Measurements from ENCODE around the gene GALNTL6.

GALNTL6 gene

DNA sequence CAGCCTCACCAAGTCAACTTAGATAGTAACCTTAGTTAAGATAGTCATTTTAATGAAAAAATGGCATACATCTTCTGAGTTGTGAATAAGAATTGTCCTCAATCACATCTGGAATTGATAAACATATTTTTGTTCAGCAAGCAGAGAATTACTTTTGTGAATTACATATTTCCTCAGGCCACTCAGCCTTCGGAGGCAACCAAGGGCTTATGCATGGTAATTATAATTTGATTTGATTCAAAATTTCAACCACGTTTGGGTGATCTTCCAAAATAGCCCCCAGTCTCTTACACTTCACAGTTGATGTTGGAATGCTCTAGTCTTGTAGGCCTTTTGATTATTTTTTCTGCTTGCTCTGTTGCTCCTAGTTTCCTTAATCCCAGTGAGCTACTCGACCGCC lies 63.4 kb downstream of the GALNTL6 start:
- DNase-seq (ENCODE audit: low read depth in 3 of 3, low spot score in 1 of 3), result no peak

DNA sequence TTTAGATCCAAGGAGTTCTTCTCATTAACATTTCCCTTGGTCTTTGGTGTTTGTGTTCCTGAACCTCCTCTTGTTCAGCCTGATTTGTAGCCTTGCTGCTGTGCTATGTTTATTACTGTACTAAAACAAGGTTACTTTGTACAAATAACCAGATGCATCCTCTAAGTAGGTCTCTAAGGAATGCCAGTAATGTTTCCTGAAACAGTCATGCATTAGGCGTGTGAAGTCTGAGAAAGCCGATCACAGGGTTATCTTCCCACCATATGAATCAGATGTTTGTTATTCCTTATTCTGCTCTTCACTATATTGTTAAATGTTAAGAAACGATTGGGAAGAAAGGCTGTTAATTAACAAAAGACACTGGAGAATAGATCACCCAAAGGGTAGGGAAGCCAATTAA lies 66.9 kb downstream of the GALNTL6 start:
- no peak for DNase-seq (ENCODE audit: low read depth in 3 of 3, low spot score in 1 of 3)

DNA sequence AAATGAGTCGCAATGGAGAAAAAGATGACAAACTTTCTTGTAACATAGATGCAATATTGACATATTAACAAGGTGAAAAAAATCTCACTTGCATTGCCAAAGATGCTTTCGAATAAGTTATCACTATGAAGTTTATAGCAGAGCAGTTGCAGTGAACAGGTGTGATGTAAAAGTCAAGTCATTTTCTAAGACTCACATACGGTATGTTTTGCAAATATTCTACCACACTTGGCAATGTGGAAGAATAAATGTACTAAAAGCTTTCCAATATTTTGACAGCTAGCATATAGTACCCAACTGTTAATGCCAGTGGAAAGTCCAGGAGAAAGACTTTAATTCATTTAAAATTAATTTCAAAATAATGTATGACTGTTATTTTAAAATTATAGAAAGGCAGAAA lies 76.5 kb downstream of the GALNTL6 start:
- no peak for DNase-seq (ENCODE audit: low read depth in 3 of 3, low spot score in 1 of 3)

DNA sequence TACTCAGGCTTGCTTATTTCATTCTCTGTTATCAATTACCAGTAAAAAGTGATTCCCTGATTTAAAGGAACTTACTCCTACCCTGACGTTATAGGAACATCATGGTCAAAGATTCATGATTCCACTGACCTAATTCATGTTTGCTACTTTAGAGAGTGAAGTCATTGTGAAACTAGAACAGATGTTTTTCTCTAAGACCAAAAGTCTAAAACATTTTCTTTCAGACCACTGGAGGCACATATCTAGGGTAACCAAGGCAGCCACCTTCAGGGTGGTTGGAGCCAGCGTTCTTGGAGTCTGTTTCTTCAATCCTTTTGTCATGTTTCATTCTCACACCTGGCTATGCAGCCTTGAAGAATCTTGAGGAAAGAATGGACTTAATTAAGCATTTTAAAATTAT lies 77.8 kb downstream of the GALNTL6 start:
- DNase-seq (ENCODE audit: low read depth in 3 of 3, low spot score in 1 of 3), result no peak

DNA sequence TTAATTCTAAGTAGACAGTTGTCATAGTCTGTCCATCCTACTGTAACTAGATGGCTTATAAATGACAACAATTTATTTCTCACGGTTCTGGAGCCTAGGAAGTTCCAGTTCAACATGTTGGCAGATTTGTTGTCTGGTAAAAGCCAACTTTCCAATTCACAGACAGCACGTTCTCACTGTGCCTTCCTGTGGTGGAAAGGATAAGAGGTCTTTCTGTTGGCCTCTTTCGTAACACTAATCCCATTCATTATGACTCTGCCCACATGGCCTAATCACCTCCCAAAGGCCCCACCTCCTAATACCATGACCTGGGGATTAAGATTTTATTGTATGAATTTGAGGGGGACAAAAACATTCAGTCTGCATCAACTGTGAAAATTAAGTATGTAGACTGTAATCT lies 83.2 kb downstream of the GALNTL6 start:
- no peak for DNase-seq (ENCODE audit: low read depth in 3 of 3, low spot score in 1 of 3)

DNA sequence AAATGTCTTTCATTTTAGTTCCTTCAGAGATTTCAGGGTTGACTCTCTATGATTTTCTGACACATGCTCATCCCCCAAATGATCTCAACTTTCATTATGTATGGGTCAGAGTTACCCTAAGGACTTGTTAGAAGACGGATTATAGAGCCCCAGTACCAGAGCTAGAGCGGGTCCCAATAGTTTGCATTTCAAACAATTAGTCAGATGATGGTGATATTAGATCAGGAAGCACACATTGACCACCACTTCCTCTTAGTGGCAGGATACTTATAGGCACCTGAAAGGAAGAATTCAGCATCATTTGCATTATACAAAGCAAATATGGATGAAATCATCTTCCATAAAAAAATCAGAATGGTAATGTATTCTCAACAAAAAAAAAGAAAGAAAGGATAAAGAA lies 106.1 kb downstream of the GALNTL6 start:
- no peak for DNase-seq (ENCODE audit: low read depth in 3 of 3, low spot score in 1 of 3)

DNA sequence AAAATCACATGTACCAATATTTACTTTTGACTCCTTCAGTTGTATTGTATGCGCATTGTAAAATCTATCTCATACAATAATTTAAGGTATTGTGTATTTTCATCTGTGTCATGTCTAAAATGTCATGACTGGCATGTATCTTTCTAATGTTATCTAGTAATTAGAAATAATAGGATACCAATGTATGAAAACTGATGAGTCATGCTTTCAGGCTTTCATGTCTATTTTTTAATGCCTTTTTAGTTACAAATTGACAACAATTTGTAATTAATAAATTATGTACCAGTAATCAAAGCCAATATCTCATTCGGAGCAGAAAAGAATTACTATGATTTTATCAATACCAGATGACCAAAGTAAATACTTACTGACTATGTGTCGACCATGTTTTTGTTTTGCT lies 107.7 kb downstream of the GALNTL6 start:
- DNase-seq (ENCODE audit: low read depth in 3 of 3, low spot score in 1 of 3), result no peak

DNA sequence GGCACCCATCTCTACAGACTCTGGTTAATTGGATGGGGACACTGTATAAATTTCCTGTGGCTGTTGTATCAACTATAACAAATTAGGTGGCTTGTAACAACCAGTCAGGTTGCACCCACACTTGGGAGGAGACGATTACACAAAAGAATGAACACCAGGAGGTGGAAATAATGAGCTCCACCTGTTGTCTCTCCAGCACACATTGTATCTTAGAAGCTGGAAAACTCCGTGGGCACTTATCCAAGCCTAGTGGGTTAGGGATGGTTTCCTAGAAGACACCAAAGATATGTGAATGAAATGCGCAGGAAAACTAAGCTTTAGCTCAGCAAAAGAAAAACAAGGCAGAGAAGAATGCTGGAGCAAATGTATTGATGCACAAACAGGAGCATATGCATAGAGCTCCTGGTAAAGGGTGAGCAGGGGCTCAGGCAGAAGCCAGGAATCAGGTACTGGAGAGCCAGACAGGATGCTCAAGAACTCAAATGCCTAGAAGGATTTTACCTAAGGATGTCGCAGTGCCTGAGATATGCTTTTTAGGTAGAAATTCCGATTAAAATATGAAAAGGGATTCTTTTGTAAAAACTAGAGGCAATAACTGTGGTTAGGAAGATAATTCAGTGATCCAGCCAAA lies 111.7 kb downstream of the GALNTL6 start:
- DNase-seq (ENCODE audit: low read depth in 3 of 3, low spot score in 1 of 3), result no peak

DNA sequence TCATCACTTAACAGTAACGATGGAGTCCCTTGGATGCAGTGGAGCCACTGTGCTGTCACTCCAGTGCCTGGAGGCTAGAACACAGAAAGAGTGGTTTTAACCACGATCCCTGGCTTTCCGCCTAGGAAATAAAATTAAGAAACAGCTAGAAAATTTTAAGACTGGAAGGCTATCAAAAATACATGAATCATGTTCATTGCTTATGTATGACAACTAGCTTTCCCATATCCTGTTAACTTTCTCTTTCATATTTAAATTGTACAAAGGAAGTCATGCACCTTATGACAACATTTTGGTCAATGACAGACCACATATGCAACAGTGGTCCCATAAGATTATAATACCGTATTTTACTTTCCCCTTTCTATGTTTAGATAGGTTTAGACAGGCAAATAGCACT lies 115.1 kb downstream of the GALNTL6 start:
- no peak for DNase-seq (ENCODE audit: low read depth in 3 of 3, low spot score in 1 of 3)

DNA sequence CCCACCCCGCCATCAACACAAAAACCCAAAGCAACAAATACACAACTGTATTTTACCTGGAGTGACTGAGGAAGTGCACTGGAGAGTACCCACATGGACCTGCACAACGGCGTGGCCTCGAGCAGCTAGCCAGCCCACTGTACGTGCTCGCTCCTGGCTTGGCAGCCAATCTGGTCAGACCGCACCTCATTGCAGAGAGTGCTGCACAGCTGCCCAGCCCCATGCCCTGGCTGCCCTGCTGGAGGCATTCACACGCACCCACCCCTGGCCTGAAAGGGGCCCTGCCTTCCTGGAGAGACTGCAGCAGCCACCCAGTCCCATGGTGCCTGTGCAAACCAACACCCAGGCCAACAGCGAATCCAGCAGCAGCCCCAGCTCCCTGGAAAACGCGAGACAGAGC lies 116.3 kb downstream of the GALNTL6 start:
- DNase-seq (ENCODE audit: low read depth in 3 of 3, low spot score in 1 of 3), result no peak

DNA sequence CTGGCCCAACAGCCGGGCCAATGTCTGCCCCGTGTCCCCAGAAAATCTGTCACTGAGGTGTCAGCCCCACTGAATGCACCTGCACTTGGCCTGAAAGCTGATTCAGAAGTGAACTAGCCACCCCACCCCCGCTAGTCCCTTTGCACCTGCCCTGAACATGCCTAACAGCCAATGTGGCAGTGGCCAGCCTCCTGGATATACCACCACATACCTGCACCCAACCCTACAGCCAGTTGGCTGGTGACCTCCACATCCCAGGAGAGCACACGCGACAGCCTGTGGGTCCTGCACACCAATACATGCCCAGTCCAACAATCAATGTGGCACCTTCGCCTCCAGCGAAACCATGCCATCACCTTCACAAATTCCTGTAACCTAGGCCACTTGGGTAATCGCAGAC lies 116.7 kb downstream of the GALNTL6 start:
- DNase-seq (ENCODE audit: low read depth in 3 of 3, low spot score in 1 of 3), result no peak

DNA sequence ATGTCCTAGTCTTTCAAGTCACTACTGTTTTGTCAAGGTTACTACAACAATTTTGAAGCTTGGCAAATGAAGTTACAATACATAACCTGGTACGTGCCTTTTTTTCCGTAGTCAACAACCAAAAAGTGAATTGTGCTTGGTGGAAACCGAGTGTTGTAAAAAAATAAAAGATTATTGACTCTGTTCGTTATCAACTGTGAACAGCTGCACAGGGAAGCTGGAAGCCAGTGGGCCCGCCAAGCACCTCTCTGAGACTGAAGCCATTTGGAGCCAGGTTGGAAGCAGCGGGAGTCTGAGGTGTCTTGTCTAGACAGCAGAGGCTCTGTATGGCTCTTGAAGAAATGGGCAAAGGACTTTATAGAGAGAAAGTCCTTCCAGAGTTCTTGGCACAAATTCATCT lies 119.0 kb downstream of the GALNTL6 start:
- DNase-seq (ENCODE audit: low read depth in 3 of 3, low spot score in 1 of 3), result no peak

DNA sequence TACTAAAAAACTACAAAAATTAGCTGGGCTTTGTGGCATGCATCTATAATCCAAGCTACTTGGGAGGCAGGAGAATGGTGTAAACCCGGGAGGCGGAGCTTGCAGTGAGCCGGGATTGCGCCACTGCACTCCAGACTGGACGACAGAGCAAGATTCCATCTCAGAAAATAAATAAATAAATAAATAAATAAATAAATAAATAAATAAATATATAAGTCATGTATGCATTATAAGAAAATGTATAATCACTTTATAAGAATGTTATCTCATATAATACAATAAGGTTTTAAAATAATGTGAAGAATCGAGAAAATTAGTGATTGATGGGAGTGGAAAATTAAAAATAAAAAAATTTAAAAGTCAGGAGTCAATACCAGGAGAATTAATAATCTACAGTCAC lies 127.5 kb downstream of the GALNTL6 start:
- no peak for DNase-seq (ENCODE audit: low read depth in 3 of 3, low spot score in 1 of 3)

DNA sequence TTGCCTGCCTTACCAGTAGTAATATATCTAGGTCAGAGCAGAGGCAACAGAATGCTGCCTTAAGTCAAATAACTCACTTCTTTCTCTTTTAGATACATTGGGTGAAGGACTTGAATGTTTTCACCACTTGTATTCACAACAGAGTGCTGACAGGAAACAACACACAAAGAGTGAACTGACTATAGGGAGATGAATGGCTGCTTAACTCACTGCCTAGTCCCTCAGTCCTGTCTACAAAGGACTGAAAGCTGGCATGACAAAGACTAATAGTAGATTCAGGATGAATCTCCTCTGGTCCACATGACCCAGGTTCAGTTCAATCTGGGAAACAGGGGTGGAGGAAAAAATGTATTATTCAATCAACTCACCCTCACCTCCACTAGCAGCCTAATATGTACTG lies 134.2 kb downstream of the GALNTL6 start:
- no peak for DNase-seq (ENCODE audit: low read depth in 3 of 3, low spot score in 1 of 3)

DNA sequence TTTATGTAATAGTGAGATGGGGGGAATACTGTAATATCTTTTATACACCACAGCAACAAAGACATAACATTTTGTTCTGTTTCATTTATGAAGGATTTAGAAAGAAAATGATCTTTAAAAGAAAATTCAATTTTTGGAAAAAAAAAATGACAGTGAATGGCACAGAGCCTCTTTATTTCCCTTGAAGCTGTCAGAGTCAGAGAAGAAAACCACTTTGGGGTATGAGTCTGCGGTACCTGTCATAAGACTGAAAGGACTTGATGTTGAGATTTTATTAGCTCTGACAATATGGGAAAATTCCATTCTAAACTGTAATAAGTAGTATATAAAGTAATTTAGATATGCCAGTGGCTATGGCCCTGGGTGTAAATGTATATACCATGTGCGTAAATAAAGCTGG lies 134.8 kb downstream of the GALNTL6 start:
- no peak for DNase-seq (ENCODE audit: low read depth in 3 of 3, low spot score in 1 of 3)

DNA sequence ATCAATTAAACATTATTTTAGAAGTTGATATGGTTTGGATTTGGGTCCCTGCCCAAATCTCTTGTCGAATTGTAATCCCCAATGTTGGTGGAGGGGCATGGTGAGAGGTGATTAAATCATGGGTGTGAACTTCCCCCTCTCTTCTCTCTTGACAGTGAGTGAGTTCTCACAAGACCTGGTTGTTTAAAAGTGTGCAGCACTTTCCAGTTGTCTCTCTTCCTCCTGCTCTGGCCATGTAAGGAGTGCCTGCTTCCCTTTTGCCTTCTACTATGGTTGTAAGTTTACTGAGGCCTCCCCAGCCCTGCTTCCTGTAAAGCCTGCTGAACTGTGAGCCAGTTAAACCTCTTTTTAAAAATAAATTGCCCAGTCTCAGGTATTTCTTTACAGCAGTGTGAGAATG lies 141.4 kb downstream of the GALNTL6 start:
- no peak for DNase-seq (ENCODE audit: low read depth in 3 of 3, low spot score in 1 of 3)

DNA sequence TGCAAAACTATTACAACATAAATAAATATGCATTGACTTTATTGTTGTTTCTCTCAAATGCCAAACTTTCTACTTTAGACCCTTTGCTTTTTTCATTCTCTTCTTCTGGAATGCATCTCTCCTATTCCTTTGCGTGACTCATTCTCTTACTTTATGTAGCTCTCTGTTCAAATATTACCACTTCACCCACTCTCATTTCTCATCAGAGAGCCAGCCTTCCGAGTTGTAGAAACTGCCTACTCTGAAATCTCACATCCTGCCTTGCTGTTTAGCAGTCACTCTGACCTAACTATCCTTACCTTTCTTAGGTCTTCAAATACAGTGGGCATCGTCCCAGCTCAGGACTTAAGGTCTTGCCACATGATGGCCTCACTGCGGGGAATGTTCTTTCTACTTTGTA lies 143.5 kb downstream of the GALNTL6 start:
- DNase-seq (ENCODE audit: low read depth in 3 of 3, low spot score in 1 of 3), result no peak

DNA sequence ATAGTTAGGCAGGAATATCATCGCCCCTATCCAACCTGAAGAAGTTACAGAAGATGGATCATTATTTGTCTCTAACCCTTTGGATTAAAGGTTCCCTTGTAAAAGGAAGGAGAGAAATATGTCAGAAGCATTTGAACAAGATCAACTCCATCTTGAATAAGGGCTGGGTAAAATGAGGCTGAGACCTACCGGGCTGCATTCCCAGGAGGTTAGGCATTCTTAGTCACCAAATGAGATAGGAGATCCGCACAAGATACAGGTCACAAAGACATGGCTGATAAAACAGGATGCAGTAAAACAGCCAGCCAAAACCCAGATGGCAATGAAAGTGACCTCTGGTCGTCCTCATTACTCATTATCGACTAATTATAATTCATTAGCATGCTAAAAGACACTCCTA lies 148.9 kb downstream of the GALNTL6 start:
- DNase-seq (ENCODE audit: low read depth in 3 of 3, low spot score in 1 of 3), result no peak

DNA sequence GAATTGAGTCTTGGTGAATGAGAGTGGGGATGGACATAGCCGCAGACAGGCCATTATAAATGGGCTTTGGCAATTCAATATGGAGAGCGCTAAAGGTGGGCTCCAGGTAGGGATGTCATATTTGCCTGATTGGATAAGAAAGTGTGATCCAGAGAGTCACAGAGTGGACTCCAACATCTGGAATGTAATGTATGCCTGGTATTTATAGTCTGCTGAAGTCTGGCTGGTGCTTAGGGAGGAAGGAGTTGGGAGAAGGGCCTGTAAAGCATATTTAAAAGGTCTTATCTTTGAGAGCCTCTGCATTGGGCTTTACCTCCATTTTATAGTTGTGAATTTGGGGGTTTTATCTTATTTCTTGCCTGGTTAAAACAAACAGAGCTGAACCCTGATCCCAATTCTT lies 153.2 kb downstream of the GALNTL6 start:
- no peak for DNase-seq (ENCODE audit: low read depth in 3 of 3, low spot score in 1 of 3)

DNA sequence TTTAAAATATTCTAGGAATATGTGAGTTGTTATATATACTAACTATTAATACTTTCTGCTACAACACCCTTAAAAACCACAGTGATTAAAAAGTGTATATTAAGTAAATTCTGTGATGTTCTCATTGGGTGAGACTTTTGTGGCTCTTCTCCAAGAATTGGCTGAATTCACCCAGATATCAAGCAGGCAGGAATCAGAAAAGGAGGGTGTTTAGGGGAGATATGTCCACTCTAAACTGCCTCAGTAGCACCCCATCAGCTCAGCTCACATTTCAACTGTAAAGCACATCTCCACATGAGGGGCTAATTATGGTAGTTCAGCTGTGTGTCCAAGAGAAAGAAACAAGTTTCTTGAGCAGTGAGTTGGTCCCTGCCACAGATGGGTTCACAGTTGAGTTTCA lies 165.0 kb downstream of the GALNTL6 start:
- DNase-seq (ENCODE audit: low read depth in 3 of 3, low spot score in 1 of 3), result no peak

DNA sequence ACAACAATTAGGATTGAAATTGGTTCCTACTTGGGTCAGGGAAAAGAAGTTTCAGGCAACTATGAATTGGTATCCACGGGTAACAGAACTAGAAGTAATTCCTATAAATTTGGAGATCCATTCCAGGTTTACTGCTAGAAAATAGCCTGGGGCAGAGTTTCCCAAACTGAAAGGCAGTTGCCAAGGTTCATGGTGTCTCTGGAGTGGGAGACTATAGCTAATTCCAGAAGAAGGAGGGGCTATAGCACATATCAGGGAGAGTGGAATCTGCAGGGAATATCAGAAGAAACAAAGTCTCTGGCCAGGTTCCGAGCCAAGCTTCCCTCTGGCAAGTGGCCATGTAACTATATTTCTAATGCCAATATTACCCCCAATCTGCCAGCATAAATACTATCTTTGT lies 166.3 kb downstream of the GALNTL6 start:
- no peak for DNase-seq (ENCODE audit: low read depth in 3 of 3, low spot score in 1 of 3)

DNA sequence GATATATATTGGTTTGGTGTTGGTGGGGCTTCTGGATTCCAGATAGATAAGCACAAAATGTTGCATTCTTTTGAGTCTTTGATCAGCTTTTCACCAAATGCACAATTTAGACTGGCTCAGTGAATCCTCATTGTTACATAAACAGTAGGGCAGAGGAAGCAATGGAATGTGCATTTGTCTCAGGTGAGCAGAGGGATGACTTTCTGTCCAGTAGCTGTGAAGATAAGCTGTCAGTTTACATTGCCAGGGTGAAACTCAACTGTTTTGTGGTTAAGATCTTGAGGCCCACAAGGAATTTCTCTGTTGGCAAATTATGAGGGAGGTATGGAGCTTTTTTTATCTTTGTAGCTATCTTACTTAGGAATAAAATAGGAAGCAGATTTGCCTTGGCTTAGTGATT lies 168.0 kb downstream of the GALNTL6 start:
- no peak for DNase-seq (ENCODE audit: low read depth in 3 of 3, low spot score in 1 of 3)

DNA sequence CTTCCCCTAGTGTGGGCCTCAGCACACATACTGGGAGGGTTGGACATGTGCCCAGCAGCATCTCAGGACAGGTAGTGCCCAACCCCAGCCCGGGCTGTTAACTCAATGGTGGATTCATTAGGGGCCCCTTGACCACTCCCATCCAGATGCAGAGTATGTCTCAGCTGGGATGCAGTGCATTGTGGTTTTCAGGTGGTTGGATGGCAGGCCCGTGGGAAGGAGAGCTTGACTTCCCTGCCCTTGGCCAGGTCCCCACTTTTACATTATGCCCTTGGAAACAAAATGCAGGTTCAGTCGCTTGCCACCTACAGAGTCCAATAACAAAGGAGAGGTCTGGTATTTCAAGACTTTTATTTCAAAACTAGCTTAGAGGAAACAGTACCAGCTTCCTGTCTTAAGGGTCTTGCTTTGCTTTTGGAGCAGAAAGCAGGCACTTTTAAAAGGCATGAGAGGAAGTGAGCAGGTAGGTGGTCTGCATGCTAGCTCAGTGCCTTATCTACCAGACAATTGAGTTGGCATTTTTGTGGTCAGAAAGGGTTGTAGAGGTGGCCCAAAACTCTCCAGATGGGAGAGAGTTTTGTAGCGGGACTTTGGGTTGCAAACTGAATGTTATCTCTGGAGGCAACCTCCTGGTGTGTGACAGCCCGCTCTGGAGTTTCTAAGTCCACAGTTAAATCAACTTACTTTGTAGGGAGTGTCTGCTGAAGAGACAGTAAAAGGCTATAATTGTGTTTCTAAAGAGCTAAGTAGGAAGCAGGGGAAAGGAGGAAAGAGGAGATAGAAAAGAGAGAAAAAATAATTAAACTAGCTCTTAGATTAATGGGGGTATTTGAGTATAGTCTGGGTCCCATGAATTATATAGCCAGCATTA lies 171.0 kb downstream of the GALNTL6 start:
- DNase-seq (ENCODE audit: low read depth in 3 of 3, low spot score in 1 of 3), result no peak

Data from stimulated activated CD4-positive, alpha-beta T cell treated with anti-CD3 and anti-CD28 coated beads, TNF-alpha, amount 100 ng/mL, for 1 hour (primary cell).